ENCODE data around the gene PSG7. TPM values are rescaled to one million over a fixed set of nuclear protein-coding genes. Genes with fewer than 3 reads are reported as not detected.
"Not testable (repeated sequence)": the region's sequence is repeated elsewhere in the genome, so short reads cannot be mapped to it uniquely, and the experiment has no call there.

PSG7 gene
- total RNA-seq = not detected in 2 replicates

- POLR2A ChIA-PET; DNase-seq; H3K4me3 Mint-ChIP-seq; H3K27me3 Mint-ChIP-seq; H3K9me3 Mint-ChIP-seq; H3K36me3 Mint-ChIP-seq (ENCODE audit: low read depth); CTCF ChIA-PET; H3K4me1 Mint-ChIP-seq; ATAC-seq (ENCODE audit: low read depth); H3K27ac Mint-ChIP-seq; intact Hi-C loops (cut with micrococcal nuclease): not testable (repeated sequence)
These were observed at the start of gene PSG7 for GRCh38 chr19:42937107-42937506. TSS of gene PSG7 (minus strand) at chr19:42937207. CDS start at chr19:42937076, 131 bp downstream.

GRCh38 chr19:42985588-42985987 is 48.6 kb upstream of the PSG7 start:
- CTCF ChIA-PET = no interaction called here
- no peaks in the 10 kb centered on the region for H3K36me3 Mint-ChIP-seq (ENCODE audit: low read depth)
- ATAC-seq (ENCODE audit: low read depth) = no peak
- H3K27me3 Mint-ChIP-seq = peaks cover 17% of the 10 kb centered on the region
- no peak overlapping the region for H3K4me3 Mint-ChIP-seq
- intact Hi-C loops (cut with micrococcal nuclease) = no loop called here
- no peak overlapping the region for H3K27ac Mint-ChIP-seq
- H3K9me3 Mint-ChIP-seq = peaks cover 3% of the 10 kb centered on the region
- DNase-seq = no peak
- no peaks in the 10 kb centered on the region for H3K4me1 Mint-ChIP-seq
- no peak for TF ChIP-seq CTCF (IDR thresholded peaks at IDR 0.05)
- POLR2A ChIA-PET = no interaction called here

GRCh38 chr19:42982111-42982510 is 45.1 kb upstream of the PSG7 start:
- H3K27me3 Mint-ChIP-seq, CTCF ChIA-PET: not testable (repeated sequence)

GRCh38 chr19:42971451-42971850 is 34.4 kb upstream of the PSG7 start:
- H3K4me3 Mint-ChIP-seq; ATAC-seq (ENCODE audit: low read depth); H3K27ac Mint-ChIP-seq; H3K27me3 Mint-ChIP-seq; DNase-seq; POLR2A ChIA-PET; intact Hi-C loops (cut with micrococcal nuclease); H3K4me1 Mint-ChIP-seq; CTCF ChIA-PET; H3K36me3 Mint-ChIP-seq (ENCODE audit: low read depth); H3K9me3 Mint-ChIP-seq: not testable (repeated sequence)

More at GRCh38 chr19:42982111-42982510, 45.1 kb upstream of the PSG7 start:
- H3K4me3 Mint-ChIP-seq; intact Hi-C loops (cut with micrococcal nuclease); H3K27ac Mint-ChIP-seq; POLR2A ChIA-PET; H3K4me1 Mint-ChIP-seq; ATAC-seq (ENCODE audit: low read depth); H3K9me3 Mint-ChIP-seq; H3K36me3 Mint-ChIP-seq (ENCODE audit: low read depth); DNase-seq: not testable (repeated sequence)

- no peak for ATAC-seq (ENCODE audit: low read depth)
- intact Hi-C loops (cut with micrococcal nuclease) = no loop called here
These were observed 28.2 kb upstream of the PSG7 start for GRCh38 chr19:42965176-42965575.

GRCh38 chr19:42961119-42961518 is 24.1 kb upstream of the PSG7 start:
- no peaks in the 10 kb centered on the region for H3K36me3 Mint-ChIP-seq (ENCODE audit: low read depth)
- H3K27me3 Mint-ChIP-seq = peaks cover 3% of the 10 kb centered on the region
- DNase-seq (no peak), ATAC-seq (ENCODE audit: low read depth) (no peak)
- no peak overlapping the region for H3K4me3 Mint-ChIP-seq
- ChIA-PET CTCF (no interaction called here), POLR2A (no interaction called here)
- intact Hi-C loops (cut with micrococcal nuclease) = no loop called here
- no peaks in the 10 kb centered on the region for H3K4me1 Mint-ChIP-seq
- H3K9me3 Mint-ChIP-seq = peaks cover 6% of the 10 kb centered on the region
- TF ChIP-seq CTCF (IDR thresholded peaks at IDR 0.05) = no peak
- no peak overlapping the region for H3K27ac Mint-ChIP-seq

More at GRCh38 chr19:42965176-42965575, 28.2 kb upstream of the PSG7 start:
- H3K9me3 Mint-ChIP-seq = no peaks in the 10 kb centered on the region
- CTCF ChIA-PET = no interaction called here
- peaks cover 5% of the 10 kb centered on the region for H3K27me3 Mint-ChIP-seq
- DNase-seq = no peak
- H3K36me3 Mint-ChIP-seq (ENCODE audit: low read depth) = no peaks in the 10 kb centered on the region
- H3K4me1 Mint-ChIP-seq = no peaks in the 10 kb centered on the region
- no peak for TF ChIP-seq CTCF (IDR thresholded peaks at IDR 0.05)
- no peak overlapping the region for H3K4me3 Mint-ChIP-seq
- no peak overlapping the region for H3K27ac Mint-ChIP-seq
- POLR2A ChIA-PET = no interaction called here

- H3K27me3 Mint-ChIP-seq; POLR2A ChIA-PET; H3K4me1 Mint-ChIP-seq; intact Hi-C loops (cut with micrococcal nuclease); H3K9me3 Mint-ChIP-seq; CTCF ChIA-PET; ATAC-seq (ENCODE audit: low read depth); H3K27ac Mint-ChIP-seq; DNase-seq; H3K36me3 Mint-ChIP-seq (ENCODE audit: low read depth); H3K4me3 Mint-ChIP-seq: not testable (repeated sequence)
These were observed 15.1 kb upstream of the PSG7 start for GRCh38 chr19:42952126-42952525.

GRCh38 chr19:42951476-42951875 is 14.5 kb upstream of the PSG7 start:
- POLR2A ChIA-PET; DNase-seq; H3K27ac Mint-ChIP-seq; ATAC-seq (ENCODE audit: low read depth); H3K4me1 Mint-ChIP-seq; CTCF ChIA-PET; H3K27me3 Mint-ChIP-seq; H3K36me3 Mint-ChIP-seq (ENCODE audit: low read depth); intact Hi-C loops (cut with micrococcal nuclease); H3K4me3 Mint-ChIP-seq; H3K9me3 Mint-ChIP-seq: not testable (repeated sequence)

All from activated B cell treated with CpG ODN at 0.5 μM for 24 hours (primary cell).